Measurements from ENCODE around the gene SLC15A1.

Gene SLC15A1

GRCh38 chr13:98731925-98732324 is 20.5 kb downstream of the SLC15A1 start:
- no peaks in the 10 kb centered on the region for H3K4me1 ChIP-seq (ENCODE audit: control insufficient read depth, insufficient read depth, low read length)
- H3K9me3 ChIP-seq (ENCODE audit: control insufficient read depth, insufficient read depth, low read length), result no peaks in the 10 kb centered on the region
- no peak overlapping the region for H3K4me3 ChIP-seq (ENCODE audit: low read length)
- no CpG with 5 or more reads among the region's 3 CpGs for WGBS (ENCODE audit: insufficient coverage, insufficient read length)
- no peaks in the 10 kb centered on the region for H3K36me3 ChIP-seq (ENCODE audit: control insufficient read depth, insufficient read depth, low read length)
- no peaks in the 10 kb centered on the region for H3K27me3 ChIP-seq (ENCODE audit: control insufficient read depth, insufficient read depth, low read length)
- DNase-seq (ENCODE audit: low read depth, low spot score), result no peak
- no peak overlapping the region for H3K27ac ChIP-seq (ENCODE audit: low read length)

DNA sequence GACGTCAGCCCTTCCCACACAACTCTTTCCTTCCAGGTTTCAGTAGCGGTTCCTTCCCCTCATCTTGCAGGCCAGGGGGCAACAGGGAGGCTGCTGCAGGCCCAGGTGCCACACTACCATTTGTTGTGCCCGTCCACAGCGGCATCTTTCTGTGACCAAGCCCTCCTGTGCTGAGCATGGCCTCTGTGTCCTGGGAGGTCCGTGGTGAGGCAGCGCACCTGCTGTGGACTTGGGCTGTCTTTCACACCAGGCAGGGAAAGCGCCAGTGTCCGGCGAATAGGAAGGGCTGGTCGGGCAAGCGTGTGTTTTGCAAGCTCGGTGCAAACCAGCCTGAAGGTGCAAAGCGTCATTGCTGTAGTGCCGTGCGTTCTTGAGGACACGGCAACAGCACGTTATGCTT is 21.4 kb downstream of the SLC15A1 start:
- Histone ChIP-seq H3K36me3 (ENCODE audit: control insufficient read depth, insufficient read depth, low read length) (no peaks in the 10 kb centered on the region), H3K9me3 (ENCODE audit: control insufficient read depth, insufficient read depth, low read length) (no peaks in the 10 kb centered on the region), H3K4me1 (ENCODE audit: control insufficient read depth, insufficient read depth, low read length) (no peaks in the 10 kb centered on the region), H3K4me3 (ENCODE audit: low read length) (no peak overlapping the region), H3K27me3 (ENCODE audit: control insufficient read depth, insufficient read depth, low read length) (no peaks in the 10 kb centered on the region), H3K27ac (ENCODE audit: low read length) (no peak overlapping the region)
- no CpG with 5 or more reads among the region's 17 CpGs for WGBS (ENCODE audit: insufficient coverage, insufficient read length)
- DNase-seq (ENCODE audit: low read depth, low spot score), result no peak

- Histone ChIP-seq H3K4me3 (ENCODE audit: low read length) (no peak overlapping the region), H3K4me1 (ENCODE audit: control insufficient read depth, insufficient read depth, low read length) (no peaks in the 10 kb centered on the region), H3K27ac (ENCODE audit: low read length) (no peak overlapping the region), H3K9me3 (ENCODE audit: control insufficient read depth, insufficient read depth, low read length) (no peaks in the 10 kb centered on the region), H3K36me3 (ENCODE audit: control insufficient read depth, insufficient read depth, low read length) (no peaks in the 10 kb centered on the region), H3K27me3 (ENCODE audit: control insufficient read depth, insufficient read depth, low read length) (no peaks in the 10 kb centered on the region)
- no peak for DNase-seq (ENCODE audit: low read depth, low spot score)
- WGBS (ENCODE audit: insufficient coverage, insufficient read length), result no CpG with 5 or more reads among the region's 23 CpGs
These were observed 22.0 kb downstream of the SLC15A1 start for GRCh38 chr13:98730441-98730840.

DNA sequence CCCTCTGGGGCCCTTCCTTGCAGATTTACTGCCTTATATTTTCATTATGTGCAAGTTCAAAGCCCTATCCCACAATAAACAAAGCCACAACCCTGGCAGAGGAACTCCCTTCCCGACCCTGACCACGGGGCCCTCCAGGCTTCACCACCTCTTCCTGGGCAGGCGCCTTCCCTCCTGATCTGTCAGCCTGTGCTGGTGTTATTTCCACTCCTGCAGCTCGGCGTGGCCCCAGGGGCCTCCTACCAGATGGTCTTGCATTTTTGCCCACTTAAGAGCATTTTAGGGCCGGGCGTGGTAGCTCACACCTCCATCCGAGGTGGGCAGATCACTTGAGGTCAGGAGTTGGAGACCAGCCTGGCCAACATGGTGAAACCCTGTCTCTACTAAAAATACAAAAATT is 22.8 kb downstream of the SLC15A1 start:
- WGBS (ENCODE audit: insufficient coverage, insufficient read length), result no CpG with 5 or more reads among the region's 8 CpGs
- no peak for DNase-seq (ENCODE audit: low read depth, low spot score)
- Histone ChIP-seq H3K4me1 (ENCODE audit: control insufficient read depth, insufficient read depth, low read length) (no peaks in the 10 kb centered on the region), H3K36me3 (ENCODE audit: control insufficient read depth, insufficient read depth, low read length) (no peaks in the 10 kb centered on the region), H3K9me3 (ENCODE audit: control insufficient read depth, insufficient read depth, low read length) (no peaks in the 10 kb centered on the region), H3K27me3 (ENCODE audit: control insufficient read depth, insufficient read depth, low read length) (no peaks in the 10 kb centered on the region), H3K27ac (ENCODE audit: low read length) (no peak overlapping the region), H3K4me3 (ENCODE audit: low read length) (no peak overlapping the region)

DNA sequence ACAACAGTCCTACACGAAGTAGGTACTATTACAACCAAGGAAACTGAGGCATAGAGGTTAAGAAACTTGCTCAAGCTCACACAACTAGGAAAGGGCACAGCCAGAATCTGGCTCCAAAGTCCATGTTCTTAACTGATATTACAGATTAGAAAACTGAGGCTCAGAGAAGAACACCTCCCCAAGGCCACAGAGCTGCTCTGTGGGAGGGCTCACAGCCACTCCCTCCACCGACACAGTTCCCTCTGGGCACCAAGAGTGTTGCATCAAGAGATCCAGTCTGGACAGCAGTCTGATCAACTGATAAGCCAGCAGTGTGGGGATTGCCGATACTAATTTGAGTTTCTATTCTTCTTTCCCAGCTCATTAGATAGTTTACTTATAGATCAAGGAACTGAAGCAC is 29.5 kb downstream of the SLC15A1 start:
- no peaks in the 10 kb centered on the region for H3K27me3 ChIP-seq (ENCODE audit: control insufficient read depth, insufficient read depth, low read length)
- H3K4me3 ChIP-seq (ENCODE audit: low read length), result no peak overlapping the region
- WGBS (ENCODE audit: insufficient coverage, insufficient read length), result no CpG with 5 or more reads among the region's 3 CpGs
- no peaks in the 10 kb centered on the region for H3K36me3 ChIP-seq (ENCODE audit: control insufficient read depth, insufficient read depth, low read length)
- H3K27ac ChIP-seq (ENCODE audit: low read length), result no peak overlapping the region
- no peaks in the 10 kb centered on the region for H3K9me3 ChIP-seq (ENCODE audit: control insufficient read depth, insufficient read depth, low read length)
- no peak for DNase-seq (ENCODE audit: low read depth, low spot score)
- no peaks in the 10 kb centered on the region for H3K4me1 ChIP-seq (ENCODE audit: control insufficient read depth, insufficient read depth, low read length)

GRCh38 chr13:98721825-98722510 is 30.5 kb downstream of the SLC15A1 start:
- H3K4me3 ChIP-seq (ENCODE audit: low read length), result no peak overlapping the region
- H3K36me3 ChIP-seq (ENCODE audit: control insufficient read depth, insufficient read depth, low read length), result no peaks in the 10 kb centered on the region
- no peak overlapping the region for H3K27ac ChIP-seq (ENCODE audit: low read length)
- DNase-seq (ENCODE audit: low read depth, low spot score), result no peak
- no CpG with 5 or more reads among the region's 11 CpGs for WGBS (ENCODE audit: insufficient coverage, insufficient read length)
- no peaks in the 10 kb centered on the region for H3K9me3 ChIP-seq (ENCODE audit: control insufficient read depth, insufficient read depth, low read length)
- no peaks in the 10 kb centered on the region for H3K27me3 ChIP-seq (ENCODE audit: control insufficient read depth, insufficient read depth, low read length)
- no peaks in the 10 kb centered on the region for H3K4me1 ChIP-seq (ENCODE audit: control insufficient read depth, insufficient read depth, low read length)

- Histone ChIP-seq H3K27me3 (ENCODE audit: control insufficient read depth, insufficient read depth, low read length) (no peaks in the 10 kb centered on the region), H3K4me3 (ENCODE audit: low read length) (no peak overlapping the region), H3K27ac (ENCODE audit: low read length) (no peak overlapping the region), H3K36me3 (ENCODE audit: control insufficient read depth, insufficient read depth, low read length) (no peaks in the 10 kb centered on the region), H3K4me1 (ENCODE audit: control insufficient read depth, insufficient read depth, low read length) (no peaks in the 10 kb centered on the region), H3K9me3 (ENCODE audit: control insufficient read depth, insufficient read depth, low read length) (no peaks in the 10 kb centered on the region)
- WGBS (ENCODE audit: insufficient coverage, insufficient read length), result no CpG with 5 or more reads among the region's 7 CpGs
- no peak for DNase-seq (ENCODE audit: low read depth, low spot score)
These were observed 32.8 kb downstream of the SLC15A1 start for GRCh38 chr13:98719527-98720250.

GRCh38 chr13:98717891-98718290 is 34.6 kb downstream of the SLC15A1 start:
- no peak overlapping the region for H3K27ac ChIP-seq (ENCODE audit: low read length)
- H3K27me3 ChIP-seq (ENCODE audit: control insufficient read depth, insufficient read depth, low read length), result no peaks in the 10 kb centered on the region
- no peak overlapping the region for H3K4me3 ChIP-seq (ENCODE audit: low read length)
- no peaks in the 10 kb centered on the region for H3K36me3 ChIP-seq (ENCODE audit: control insufficient read depth, insufficient read depth, low read length)
- no peak for DNase-seq (ENCODE audit: low read depth, low spot score)
- no peaks in the 10 kb centered on the region for H3K9me3 ChIP-seq (ENCODE audit: control insufficient read depth, insufficient read depth, low read length)
- WGBS (ENCODE audit: insufficient coverage, insufficient read length), result no CpG with 5 or more reads among the region's 6 CpGs
- H3K4me1 ChIP-seq (ENCODE audit: control insufficient read depth, insufficient read depth, low read length), result no peaks in the 10 kb centered on the region

DNA sequence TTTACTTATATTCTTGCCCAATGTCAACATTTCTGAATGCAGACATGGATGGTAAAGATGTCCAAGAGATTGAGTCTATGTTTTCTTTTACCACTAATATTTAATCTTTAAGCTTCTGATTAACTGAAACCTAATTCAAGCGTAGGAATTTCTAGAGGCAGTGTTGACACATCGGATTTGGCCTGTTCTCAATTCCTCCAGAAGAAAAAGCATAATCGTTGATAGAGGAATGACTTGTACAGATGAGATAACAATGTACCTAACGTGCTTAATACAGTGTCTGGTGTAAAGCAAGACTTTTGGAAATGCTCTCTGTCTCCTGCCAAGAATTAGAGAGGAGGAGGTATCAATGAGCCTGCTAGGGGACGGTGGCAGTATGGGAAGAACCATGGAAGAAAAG is 35.2 kb downstream of the SLC15A1 start:
- WGBS (ENCODE audit: insufficient coverage, insufficient read length), result no CpG with 5 or more reads among the region's 5 CpGs

GRCh38 chr13:98710521-98710920 is 42.0 kb downstream of the SLC15A1 start:
- Histone ChIP-seq H3K36me3 (ENCODE audit: control insufficient read depth, insufficient read depth, low read length) (no peaks in the 10 kb centered on the region), H3K4me1 (ENCODE audit: control insufficient read depth, insufficient read depth, low read length) (no peaks in the 10 kb centered on the region), H3K9me3 (ENCODE audit: control insufficient read depth, insufficient read depth, low read length) (no peaks in the 10 kb centered on the region), H3K4me3 (ENCODE audit: low read length) (no peak overlapping the region), H3K27ac (ENCODE audit: low read length) (no peak overlapping the region), H3K27me3 (ENCODE audit: control insufficient read depth, insufficient read depth, low read length) (no peaks in the 10 kb centered on the region)
- no CpG with 5 or more reads among the region's 7 CpGs for WGBS (ENCODE audit: insufficient coverage, insufficient read length)
- DNase-seq (ENCODE audit: low read depth, low spot score), result no peak

More for the DNA sequence above, 35.2 kb downstream of the SLC15A1 start:
- Histone ChIP-seq H3K4me1 (ENCODE audit: control insufficient read depth, insufficient read depth, low read length) (no peaks in the 10 kb centered on the region), H3K36me3 (ENCODE audit: control insufficient read depth, insufficient read depth, low read length) (no peaks in the 10 kb centered on the region), H3K27me3 (ENCODE audit: control insufficient read depth, insufficient read depth, low read length) (no peaks in the 10 kb centered on the region), H3K9me3 (ENCODE audit: control insufficient read depth, insufficient read depth, low read length) (no peaks in the 10 kb centered on the region), H3K27ac (ENCODE audit: low read length) (no peak overlapping the region), H3K4me3 (ENCODE audit: low read length) (no peak overlapping the region)
- no peak for DNase-seq (ENCODE audit: low read depth, low spot score)

All from iPS DF 6.9 (cell line).